Right lobe of liver (tissue), 4 donors: Measurements from ENCODE around the gene EXOSC7.

ENCODE experiments used
- POLR2A ChIP-seq: fragments of 450-650 bp; IDR thresholded peaks from one replicate; pipeline ENCODE4 v1.6.1; 2017; ENCODE audit warnings: antibody characterized with exemption, mild to moderate bottlenecking
- TF ChIP-seq, protein P1 (sequence below), 4 donors: fragments of 200-600 bp in 3 of 4; fragments of 450-650 bp in 1 of 4; IDR thresholded peaks; one replicate each; pipeline versions ENCODE4 v1.5.1 to v1.8.0; 2016 to 2022; ENCODE audit warnings: antibody characterized with exemption in 4 of 4, mild to moderate bottlenecking in 2 of 4
- donor health status: DM: no; HTN: no; CAD: no.
- donor health status: DM: no; HTN: no; CAD: no.
- donor health status: DM: no; HTN: yes; CAD: no.

DNA sequence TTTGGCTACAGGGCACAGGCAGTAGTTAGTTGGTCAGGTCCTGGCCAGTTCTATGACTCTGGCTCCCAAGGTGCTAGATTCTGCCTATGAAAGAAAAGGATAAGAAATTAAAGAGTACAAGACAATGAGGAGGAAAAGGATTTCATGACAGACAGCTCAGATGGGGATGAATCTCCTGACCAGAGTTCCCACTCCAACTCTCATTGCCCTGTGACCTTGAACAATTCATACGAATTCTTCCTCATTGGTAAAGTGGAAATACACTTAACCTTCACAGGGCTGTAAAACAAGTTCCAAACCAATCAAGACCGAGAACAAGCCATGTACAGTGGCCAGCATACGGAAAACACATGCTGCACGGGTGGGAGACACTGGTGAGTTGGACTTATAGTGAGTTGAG lies 73.8 kb downstream of the EXOSC7 start:
- no peak for TF ChIP-seq POLR2A
- TF ChIP-seq, protein P1, sequence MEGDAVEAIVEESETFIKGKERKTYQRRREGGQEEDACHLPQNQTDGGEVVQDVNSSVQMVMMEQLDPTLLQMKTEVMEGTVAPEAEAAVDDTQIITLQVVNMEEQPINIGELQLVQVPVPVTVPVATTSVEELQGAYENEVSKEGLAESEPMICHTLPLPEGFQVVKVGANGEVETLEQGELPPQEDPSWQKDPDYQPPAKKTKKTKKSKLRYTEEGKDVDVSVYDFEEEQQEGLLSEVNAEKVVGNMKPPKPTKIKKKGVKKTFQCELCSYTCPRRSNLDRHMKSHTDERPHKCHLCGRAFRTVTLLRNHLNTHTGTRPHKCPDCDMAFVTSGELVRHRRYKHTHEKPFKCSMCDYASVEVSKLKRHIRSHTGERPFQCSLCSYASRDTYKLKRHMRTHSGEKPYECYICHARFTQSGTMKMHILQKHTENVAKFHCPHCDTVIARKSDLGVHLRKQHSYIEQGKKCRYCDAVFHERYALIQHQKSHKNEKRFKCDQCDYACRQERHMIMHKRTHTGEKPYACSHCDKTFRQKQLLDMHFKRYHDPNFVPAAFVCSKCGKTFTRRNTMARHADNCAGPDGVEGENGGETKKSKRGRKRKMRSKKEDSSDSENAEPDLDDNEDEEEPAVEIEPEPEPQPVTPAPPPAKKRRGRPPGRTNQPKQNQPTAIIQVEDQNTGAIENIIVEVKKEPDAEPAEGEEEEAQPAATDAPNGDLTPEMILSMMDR (IDR thresholded peaks at IDR 0.05): no peak
